Panc1 (cell line): ENCODE data around the gene RNASE3. TPM values are rescaled to one million over a fixed set of nuclear protein-coding genes. Genes with fewer than 3 reads are reported as not detected.

Source experiments
- ATAC-seq: fragments of 200-7000 bp; cut with Tn5 transposase; 2 replicates; pipeline ENCODE4 v1.9.1; 2020; ENCODE audit warnings: mild to moderate bottlenecking, moderate library complexity
- BruUV-seq: library from RNA; stranded (reverse); fragments of 400-500 nt; replicated peaks from 2 replicates; lab custom pipeline; 2021; lab: Mats Ljungman, UMichigan
- CTCF ChIA-PET: fragments of 300-600 bp; sonication (Branson Sonifier 250); formaldehyde crosslinking; loops from one replicate; lab custom pipeline; 2022; ENCODE audit warnings: antibody characterized with exemption; lab: Charles Lee
- POLR2A ChIA-PET: fragments of 300-600 bp; sonication (Branson Sonifier 250); formaldehyde crosslinking; loops from one replicate; lab custom pipeline; 2022; ENCODE audit warnings: antibody characterized with exemption; lab: Charles Lee
- DNase-seq: peaks from one replicate; pipeline ENCODE4 v3.0.0-alpha.2; 2010; ENCODE audit warnings: low read depth, low spot score
- H3K27ac ChIP-seq: 2 replicates; pipeline ENCODE4 v1.5.1; 2011; ENCODE audit warnings: mild to moderate bottlenecking, low read length, inconsistent platforms
- H3K27me3 ChIP-seq: fragments of 200-500 bp; sonication (Bioruptor generic); 2 replicates; pipeline ENCODE4 v1.6.0; 2014; ENCODE audit warnings: low read length, inconsistent platforms; ENCODE audit not compliant: control insufficient read depth, insufficient read depth
- H3K36me3 ChIP-seq: fragments of 200-500 bp; sonication (Bioruptor generic); 2 replicates; pipeline ENCODE4 v1.5.1; 2014; ENCODE audit warnings: inconsistent platforms, mild to moderate bottlenecking, low read length, moderate library complexity; ENCODE audit not compliant: control insufficient read depth, insufficient read depth
- H3K4me1 ChIP-seq: 2 replicates; pipeline ENCODE4 v1.5.1; 2011; ENCODE audit warnings: inconsistent platforms, mild to moderate bottlenecking, low read length, moderate library complexity; ENCODE audit not compliant: control insufficient read depth, insufficient read depth
- H3K4me3 ChIP-seq, 2 experiments: 2 replicates each; pipeline ENCODE4 v1.5.1; 2011 to 2012; ENCODE audit warnings: low read depth in 2 of 2, low read length in 2 of 2, mild to moderate bottlenecking in 2 of 2, inconsistent platforms in 1 of 2, moderate library complexity in 1 of 2
- H3K9me3 ChIP-seq: fragments of 200-500 bp; sonication (Bioruptor generic); 2 replicates; pipeline ENCODE4 v1.5.1; 2014; ENCODE audit warnings: low read depth, mild to moderate bottlenecking, inconsistent platforms, low read length, moderate library complexity; ENCODE audit not compliant: control insufficient read depth, insufficient read depth
- CTCF ChIP-seq: fragments of 450-650 bp; IDR thresholded peaks from 2 replicates; pipeline ENCODE4 v1.5.1; 2017; ENCODE audit warnings: mild to moderate bottlenecking
- POLR2AphosphoS5 ChIP-seq: IDR thresholded peaks from 2 replicates; pipeline ENCODE4 v1.6.1; 2012; ENCODE audit warnings: mild to moderate bottlenecking, low read depth, low read length, moderate library complexity
- SIN3A ChIP-seq: IDR thresholded peaks from 2 replicates; pipeline ENCODE4 v1.6.1; 2012; ENCODE audit warnings: low read depth, mild to moderate bottlenecking, low read length, moderate library complexity, borderline replicate concordance; ENCODE audit not compliant: insufficient read depth
- TCF7L2 ChIP-seq: IDR thresholded peaks from 2 replicates; pipeline ENCODE4 v1.6.1; 2011; ENCODE audit warnings: mild to moderate bottlenecking, low read depth, low read length, inconsistent platforms
- in situ Hi-C: cut with HindIII; loops from 2 replicates; pipeline ENCODE4 v1.10.0; 2016; ENCODE audit warnings: low sequenced_read_pairs, low pct_unique_long_range_greater_than_20kb
- intact Hi-C: fragments of 100-400 bp; cut with micrococcal nuclease; formaldehyde crosslinking; loops from one replicate; pipeline ENCODE4 v1.10.0; 2022; ENCODE audit not compliant: unreplicated experiment
- total RNA-seq: library from RNA; stranded (reverse); gene quantifications from one replicate; pipeline ENCODE4 v1.2.1, GENCODE V29; 2021; ENCODE audit not compliant: unreplicated experiment
- TF ChIP-seq, protein P1 (sequence below), 2 experiments: IDR thresholded peaks; 2 replicates each; pipeline ENCODE4 v1.6.1; 2011 to 2012; ENCODE audit warnings: low read depth in 2 of 2, control low read depth in 1 of 2, low read length in 1 of 2, mild to moderate bottlenecking in 1 of 2, moderate library complexity in 1 of 2; ENCODE audit not compliant: insufficient read depth in 1 of 2

RNASE3 gene
- total RNA-seq, 1 experiment from 2014 or later, result not detected

- ATAC-seq (no peak), DNase-seq (no peak)
- H3K36me3 ChIP-seq, result no peaks in the 10 kb centered on the region
- no peaks in the 10 kb centered on the region for H3K9me3 ChIP-seq
- ChIA-PET POLR2A (no interaction called here), CTCF (interaction anchor here (0.6 kb wide), 1 partner anchor 119 kb away, joined by 3 read pairs; no protein-coding TSS in a partner anchor)
- no peak overlapping the region for H3K4me3 ChIP-seq
- H3K4me1 ChIP-seq, result no peaks in the 10 kb centered on the region; the same call in 1 of the 2 replicates
- no peak overlapping the region for H3K27ac ChIP-seq
- H3K27me3 ChIP-seq, result peaks cover under 1% of the 10 kb centered on the region; the same call in 1 of the 2 replicates
- intact Hi-C loops (loop anchor here (10.0 kb wide), 1 partner anchor 238 kb away; no protein-coding TSS in a partner anchor), in situ Hi-C loops (no loop called here)
- BruUV-seq, result no TSS peak
- no peak for TF ChIP-seq TCF7L2
- TF ChIP-seq, protein P1, sequence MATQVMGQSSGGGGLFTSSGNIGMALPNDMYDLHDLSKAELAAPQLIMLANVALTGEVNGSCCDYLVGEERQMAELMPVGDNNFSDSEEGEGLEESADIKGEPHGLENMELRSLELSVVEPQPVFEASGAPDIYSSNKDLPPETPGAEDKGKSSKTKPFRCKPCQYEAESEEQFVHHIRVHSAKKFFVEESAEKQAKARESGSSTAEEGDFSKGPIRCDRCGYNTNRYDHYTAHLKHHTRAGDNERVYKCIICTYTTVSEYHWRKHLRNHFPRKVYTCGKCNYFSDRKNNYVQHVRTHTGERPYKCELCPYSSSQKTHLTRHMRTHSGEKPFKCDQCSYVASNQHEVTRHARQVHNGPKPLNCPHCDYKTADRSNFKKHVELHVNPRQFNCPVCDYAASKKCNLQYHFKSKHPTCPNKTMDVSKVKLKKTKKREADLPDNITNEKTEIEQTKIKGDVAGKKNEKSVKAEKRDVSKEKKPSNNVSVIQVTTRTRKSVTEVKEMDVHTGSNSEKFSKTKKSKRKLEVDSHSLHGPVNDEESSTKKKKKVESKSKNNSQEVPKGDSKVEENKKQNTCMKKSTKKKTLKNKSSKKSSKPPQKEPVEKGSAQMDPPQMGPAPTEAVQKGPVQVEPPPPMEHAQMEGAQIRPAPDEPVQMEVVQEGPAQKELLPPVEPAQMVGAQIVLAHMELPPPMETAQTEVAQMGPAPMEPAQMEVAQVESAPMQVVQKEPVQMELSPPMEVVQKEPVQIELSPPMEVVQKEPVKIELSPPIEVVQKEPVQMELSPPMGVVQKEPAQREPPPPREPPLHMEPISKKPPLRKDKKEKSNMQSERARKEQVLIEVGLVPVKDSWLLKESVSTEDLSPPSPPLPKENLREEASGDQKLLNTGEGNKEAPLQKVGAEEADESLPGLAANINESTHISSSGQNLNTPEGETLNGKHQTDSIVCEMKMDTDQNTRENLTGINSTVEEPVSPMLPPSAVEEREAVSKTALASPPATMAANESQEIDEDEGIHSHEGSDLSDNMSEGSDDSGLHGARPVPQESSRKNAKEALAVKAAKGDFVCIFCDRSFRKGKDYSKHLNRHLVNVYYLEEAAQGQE (IDR thresholded peaks at IDR 0.05; ENCODE audit: insufficient read depth in 1 of 2, low read depth in 2 of 2, low read length in 1 of 2), result no peak
- no peak for TF ChIP-seq POLR2AphosphoS5
These were observed 38.1 kb upstream of the RNASE3 start for GRCh38 chr14:20853042-20853441.

DNA sequence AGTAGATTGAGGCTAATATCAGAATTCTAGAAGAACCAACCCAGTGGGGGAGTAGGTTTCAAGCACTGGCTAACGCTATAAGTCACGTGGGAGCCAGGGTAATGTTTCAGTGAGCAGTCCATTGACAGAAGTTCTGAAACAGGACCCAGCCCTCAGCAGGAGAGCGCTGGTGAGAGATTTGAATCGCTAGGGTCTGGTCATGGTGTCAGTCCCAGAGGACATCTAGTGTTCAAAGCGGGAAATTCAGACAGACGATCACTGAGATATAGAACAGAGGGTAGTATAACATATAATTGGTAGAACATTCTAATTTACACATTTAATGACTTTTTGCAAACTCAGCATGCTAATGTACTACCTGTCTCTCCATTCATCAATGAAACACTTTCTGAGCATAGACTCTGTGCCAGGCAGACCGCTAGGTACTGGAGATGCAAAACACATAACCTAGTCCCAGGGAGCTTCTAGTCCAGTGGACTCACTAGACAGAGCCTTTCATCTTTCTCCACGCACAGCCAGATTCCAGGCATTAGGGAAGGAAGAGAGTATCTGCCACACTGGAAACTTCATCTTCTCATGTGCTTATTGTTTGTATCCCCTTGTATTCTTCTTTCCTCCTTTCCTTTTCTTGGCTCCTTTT is 35.4 kb upstream of the RNASE3 start:
- CTCF ChIA-PET, result interaction anchor here (0.5 to 1.4 kb wide), 4 partner anchors 115 to 236 kb away, joined by 3 to 6 read pairs (median 4); no protein-coding TSS in a partner anchor
- BruUV-seq, result no TSS peak
- Histone ChIP-seq H3K4me3 (no peak overlapping the region), H3K36me3 (no peaks in the 10 kb centered on the region), H3K27ac (no peak overlapping the region), H3K9me3 (no peaks in the 10 kb centered on the region), H3K27me3 (peaks cover 5% of the 10 kb centered on the region), H3K4me1 (no peaks in the 10 kb centered on the region; the same call in 1 of the 2 replicates)
- peak; percentile 51 for DNase-seq
- in situ Hi-C loops, result no loop called here
- intact Hi-C loops, result loop anchor here (2.0 to 10.0 kb wide), 2 partner anchors 159 to 241 kb away; no protein-coding TSS in a partner anchor
- POLR2A ChIA-PET, result no interaction called here
- ATAC-seq, result peak; percentile 97
- TF ChIP-seq, protein P1 (IDR thresholded peaks at IDR 0.05; ENCODE audit: insufficient read depth in 1 of 2, low read depth in 2 of 2, low read length in 1 of 2), result peak in 1 of 2 experiments; percentile 44; a peak in 1 of 4 replicates
- TF ChIP-seq POLR2AphosphoS5 (no peak), SIN3A (no peak), CTCF (peak; percentile 78)
